HL-60 (cell line): Measurements from ENCODE around the gene ERC2.

ENCODE experiments used
- GABPA ChIP-seq: IDR thresholded peaks from 2 replicates; pipeline ENCODE4 v1.6.1; 2012; ENCODE audit warnings: low read depth
- POLR2AphosphoS5 ChIP-seq: IDR thresholded peaks from 2 replicates; pipeline ENCODE4 v1.6.1; 2012; ENCODE audit warnings: low read depth
- REST ChIP-seq: IDR thresholded peaks from 2 replicates; pipeline ENCODE4 v1.6.1; 2012; ENCODE audit warnings: low read depth; ENCODE audit not compliant: insufficient replicate concordance
- SPI1 ChIP-seq: IDR thresholded peaks from 2 replicates; pipeline ENCODE4 v1.6.1; 2012; ENCODE audit warnings: low read depth, mild to moderate bottlenecking, borderline replicate concordance
- TF ChIP-seq, protein P1 (sequence below): IDR thresholded peaks from one replicate; pipeline ENCODE4 v1.5.1; 2011; ENCODE audit warnings: low read length, control low read depth, inconsistent platforms; ENCODE audit not compliant: insufficient read depth

GRCh38 chr3:55801068-55801467, 667.2 kb downstream of the ERC2 start:
- TF ChIP-seq POLR2AphosphoS5: no peak
- TF ChIP-seq, protein P1, sequence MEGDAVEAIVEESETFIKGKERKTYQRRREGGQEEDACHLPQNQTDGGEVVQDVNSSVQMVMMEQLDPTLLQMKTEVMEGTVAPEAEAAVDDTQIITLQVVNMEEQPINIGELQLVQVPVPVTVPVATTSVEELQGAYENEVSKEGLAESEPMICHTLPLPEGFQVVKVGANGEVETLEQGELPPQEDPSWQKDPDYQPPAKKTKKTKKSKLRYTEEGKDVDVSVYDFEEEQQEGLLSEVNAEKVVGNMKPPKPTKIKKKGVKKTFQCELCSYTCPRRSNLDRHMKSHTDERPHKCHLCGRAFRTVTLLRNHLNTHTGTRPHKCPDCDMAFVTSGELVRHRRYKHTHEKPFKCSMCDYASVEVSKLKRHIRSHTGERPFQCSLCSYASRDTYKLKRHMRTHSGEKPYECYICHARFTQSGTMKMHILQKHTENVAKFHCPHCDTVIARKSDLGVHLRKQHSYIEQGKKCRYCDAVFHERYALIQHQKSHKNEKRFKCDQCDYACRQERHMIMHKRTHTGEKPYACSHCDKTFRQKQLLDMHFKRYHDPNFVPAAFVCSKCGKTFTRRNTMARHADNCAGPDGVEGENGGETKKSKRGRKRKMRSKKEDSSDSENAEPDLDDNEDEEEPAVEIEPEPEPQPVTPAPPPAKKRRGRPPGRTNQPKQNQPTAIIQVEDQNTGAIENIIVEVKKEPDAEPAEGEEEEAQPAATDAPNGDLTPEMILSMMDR: no peak
- no peak for TF ChIP-seq GABPA
- no peak for TF ChIP-seq REST
- TF ChIP-seq SPI1: no peak
